Spleen (tissue), 11 donors: Measurements from ENCODE around the gene TSPYL1. TPM values are rescaled to one million over a fixed set of nuclear protein-coding genes. Genes with fewer than 3 reads are reported as not detected.
"Not testable (repeated sequence)": the region's sequence is repeated elsewhere in the genome, so short reads cannot be mapped to it uniquely, and the experiment has no call there.

Experiments used
- DNase-seq: peaks from one replicate; pipeline ENCODE4 v3.0.0-alpha.2; 2020
- H3K27ac ChIP-seq, 8 donors: fragments of 200-600 bp; sonication (generic) in 7 of 8; 1 replicate in 4 of 8; 2 replicates in 4 of 8; pipeline versions ENCODE4 v1.5.0 to v1.8.0; 2016 to 2021; ENCODE audit warnings: inconsistent platforms in 4 of 8, mild to moderate bottlenecking in 4 of 8, moderate library complexity in 1 of 8
- H3K27me3 ChIP-seq, 7 donors: fragments of 200-600 bp; sonication (generic) in 6 of 7; replicated peaks in 1 of 7; 1 replicate in 4 of 7; 2 replicates in 3 of 7; pipeline versions ENCODE4 v1.5.0 to v1.8.0; 2016 to 2021; ENCODE audit warnings: inconsistent platforms in 3 of 7, mild to moderate bottlenecking in 1 of 7
- H3K36me3 ChIP-seq, 6 donors: fragments of 200-600 bp; sonication (generic) in 5 of 6; 1 replicate in 4 of 6; 2 replicates in 2 of 6; pipeline versions ENCODE4 v1.5.0 to v1.8.0; 2016 to 2021; ENCODE audit warnings: inconsistent platforms in 2 of 6
- H3K4me1 ChIP-seq, 6 donors: fragments of 200-600 bp; sonication (generic) in 5 of 6; 1 replicate in 3 of 6; 2 replicates in 3 of 6; pipeline versions ENCODE4 v1.5.0 to v1.8.0; 2016 to 2021; ENCODE audit warnings: inconsistent platforms in 3 of 6
- H3K4me3 ChIP-seq, 8 donors: fragments of 200-600 bp; sonication (generic) in 7 of 8; 1 replicate in 4 of 8; 2 replicates in 4 of 8; pipeline versions ENCODE4 v1.5.0 to v1.8.0; 2016 to 2021; ENCODE audit warnings: inconsistent platforms in 4 of 8, mild to moderate bottlenecking in 4 of 8, moderate library complexity in 2 of 8
- H3K9me3 ChIP-seq, 8 donors: fragments of 200-600 bp; sonication (generic) in 7 of 8; 1 replicate in 4 of 8; 2 replicates in 4 of 8; pipeline versions ENCODE4 v1.5.0 to v1.8.0; 2016 to 2021; ENCODE audit warnings: inconsistent platforms in 4 of 8
- POLR2A ChIP-seq, 3 donors: fragments of 450-650 bp; IDR thresholded peaks; one replicate each; pipeline ENCODE4 v1.5.1; 2017; ENCODE audit warnings: antibody characterized with exemption in 3 of 3, mild to moderate bottlenecking in 1 of 3
- POLR2AphosphoS5 ChIP-seq, 3 donors: sonication (generic); formaldehyde crosslinking; IDR thresholded peaks; one replicate each; pipeline ENCODE4 v1.5.1; 2017; ENCODE audit warnings: antibody characterized with exemption in 3 of 3
- WGBS, 5 donors: extraction: QIAGEN DNeasy Blood & Tissue Kit in 3 of 5; methylation state at CpG; one replicate each; pipeline versions ENCODE4 v1.1.5 to v1.1.7; 2013 to 2018; 5-methylcytosine and 5-hydroxymethylcytosine counted together
- intact Hi-C: fragments of 100-400 bp; cut with DNase I; formaldehyde crosslinking; loops from one replicate; pipeline ENCODE4 v1.15.0; 2023; ENCODE audit warnings: low total_unique reads
- polyA plus RNA-seq, 3 donors: library from polyadenylated mRNA; stranded (reverse); fragments of 200-250 nt; gene quantifications; one replicate each; pipeline ENCODE4 v1.2.1, GENCODE V29; 2013
- total RNA-seq, 7 donors: library from RNA; depleted of rRNA in 3 of 7; stranded (reverse); fragments of >200 nt in 3 of 7; fragmentation: NEBNext Ultra II Directional in 4 of 7; extraction: Animal tissue kit (Norgen Biotek cat#: 25700) in 4 of 7; gene quantifications; one replicate each; pipeline versions ENCODE4 v1.1.0 to v1.2.1, GENCODE V29; 2016 to 2021
- TF ChIP-seq, protein P1 (sequence below), 11 experiments: fragments of 200-600 bp in 7 of 11; fragments of 450-650 bp in 4 of 11; sonication (generic) in 4 of 11; IDR thresholded peaks in 8 of 11; conservative IDR thresholded peaks in 3 of 11; 1 replicate in 7 of 11; 2 replicates in 4 of 11; pipeline versions ENCODE4 v1.4.0 to v1.8.0; 2016 to 2021; ENCODE audit warnings: antibody characterized with exemption in 11 of 11, inconsistent platforms in 4 of 11, mild to moderate bottlenecking in 1 of 11
- donor health status: healthy with polysubstance abuse.
- donor health status: DM: no; HTN: no; CAD: no; lungs with moderate emphysema.
- donor health status: DM: no; HTN: no; CAD: no.
- donor health status: Bipolar disorder and iron deficiency.
- donor health status: healthy.
- donor health status: DM: no; HTN: no; CAD: no.
- donor health status: DM: yes; HTN: yes; CAD: no.

The TSPYL1 gene
- total and polyA plus RNA-seq, 10 donors: 28.7 to 97.7 (median 66.5) TPM

DNA sequence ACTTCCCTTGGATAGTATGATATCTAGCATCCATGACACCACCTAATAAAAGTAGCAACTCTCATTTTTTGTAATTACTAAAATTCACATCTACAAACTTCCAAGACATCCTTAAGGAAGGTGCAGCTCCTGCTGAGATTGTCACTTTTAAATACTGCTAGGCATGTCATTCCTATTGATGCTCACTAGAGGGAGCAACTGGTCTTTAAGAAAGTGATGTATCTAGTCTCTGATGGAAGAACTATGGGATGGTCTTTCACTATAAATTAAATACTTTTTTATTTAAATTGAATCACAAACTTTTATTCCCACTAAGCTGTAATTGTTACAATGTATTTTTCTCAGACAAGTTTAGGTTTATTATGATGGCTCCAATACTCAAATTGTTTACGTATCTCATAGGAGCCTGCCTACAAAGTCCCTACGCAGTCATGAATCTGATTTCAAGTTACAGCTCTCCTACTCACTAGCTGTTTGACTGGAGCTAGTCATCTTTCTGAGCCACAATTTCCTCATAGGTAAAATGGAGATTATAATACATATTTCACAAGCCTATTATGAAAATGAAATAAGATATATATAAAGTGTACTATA, 8.1 kb upstream of the TSPYL1 start:
- Histone ChIP-seq H3K36me3 (no peaks in the 10 kb centered on the region), H3K9me3 (no peaks in the 10 kb centered on the region), H3K4me3 (no peak overlapping the region), H3K4me1 (peaks cover 0 to 34% (median 6%) of the 10 kb centered on the region in 6 donors), H3K27me3 (no peaks in the 10 kb centered on the region), H3K27ac (no peak overlapping the region)
- TF ChIP-seq POLR2A (IDR thresholded peaks at IDR 0.05) (no peak), POLR2AphosphoS5 (IDR thresholded peaks at IDR 0.05) (no peak)
- TF ChIP-seq, protein P1, sequence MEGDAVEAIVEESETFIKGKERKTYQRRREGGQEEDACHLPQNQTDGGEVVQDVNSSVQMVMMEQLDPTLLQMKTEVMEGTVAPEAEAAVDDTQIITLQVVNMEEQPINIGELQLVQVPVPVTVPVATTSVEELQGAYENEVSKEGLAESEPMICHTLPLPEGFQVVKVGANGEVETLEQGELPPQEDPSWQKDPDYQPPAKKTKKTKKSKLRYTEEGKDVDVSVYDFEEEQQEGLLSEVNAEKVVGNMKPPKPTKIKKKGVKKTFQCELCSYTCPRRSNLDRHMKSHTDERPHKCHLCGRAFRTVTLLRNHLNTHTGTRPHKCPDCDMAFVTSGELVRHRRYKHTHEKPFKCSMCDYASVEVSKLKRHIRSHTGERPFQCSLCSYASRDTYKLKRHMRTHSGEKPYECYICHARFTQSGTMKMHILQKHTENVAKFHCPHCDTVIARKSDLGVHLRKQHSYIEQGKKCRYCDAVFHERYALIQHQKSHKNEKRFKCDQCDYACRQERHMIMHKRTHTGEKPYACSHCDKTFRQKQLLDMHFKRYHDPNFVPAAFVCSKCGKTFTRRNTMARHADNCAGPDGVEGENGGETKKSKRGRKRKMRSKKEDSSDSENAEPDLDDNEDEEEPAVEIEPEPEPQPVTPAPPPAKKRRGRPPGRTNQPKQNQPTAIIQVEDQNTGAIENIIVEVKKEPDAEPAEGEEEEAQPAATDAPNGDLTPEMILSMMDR (IDR thresholded peaks at IDR 0.05 in 8 of 11, conservative IDR thresholded peaks at IDR 0.05 in 3 of 11): peak; percentile 60 to 91 (median 85)
- DNase-seq: no peak
- intact Hi-C loops: no loop called here
- 88 to 93% (median 90%) methylated on average over 2 of the region's 2 CpGs for WGBS, 5 donors

DNA sequence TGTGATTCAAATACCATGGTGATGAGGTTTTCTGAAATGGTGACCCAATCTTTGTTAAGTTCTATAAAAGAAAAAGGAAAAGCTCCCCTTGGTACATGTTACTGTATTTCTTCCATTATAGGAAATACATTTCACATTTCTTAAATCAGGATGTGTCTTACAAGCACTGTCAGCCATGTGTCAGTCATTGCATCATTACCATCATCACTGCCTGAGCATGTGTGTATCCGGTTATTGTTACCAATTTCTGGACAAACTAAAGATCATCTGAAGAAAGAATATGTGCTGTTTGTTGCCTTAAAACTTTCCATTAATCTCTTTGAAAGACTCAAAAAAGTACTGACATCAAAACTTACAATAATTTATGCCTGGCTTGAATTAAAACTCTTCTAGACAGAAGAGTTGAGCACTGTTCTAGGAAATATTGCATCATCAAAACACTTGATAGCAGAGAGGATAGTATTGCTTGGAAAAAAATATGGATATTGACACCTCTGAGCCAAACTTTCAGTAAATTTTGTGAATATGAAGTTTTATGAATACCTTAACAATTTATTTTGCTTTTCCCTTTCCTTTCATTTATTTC, 7.1 kb upstream of the TSPYL1 start:
- Histone ChIP-seq H3K9me3 (no peaks in the 10 kb centered on the region), H3K36me3 (no peaks in the 10 kb centered on the region), H3K27ac (no peak overlapping the region), H3K4me3 (no peak overlapping the region), H3K4me1 (peaks cover 0 to 42% (median 12%) of the 10 kb centered on the region in 6 donors), H3K27me3 (no peaks in the 10 kb centered on the region)
- WGBS, 5 donors: 71 to 85% (median 74%) methylated on average over 1 of the region's 1 CpG
- intact Hi-C loops: no loop called here
- no peak for DNase-seq
- TF ChIP-seq POLR2A (IDR thresholded peaks at IDR 0.05) (no peak), POLR2AphosphoS5 (IDR thresholded peaks at IDR 0.05) (no peak)
- TF ChIP-seq, protein P1 (IDR thresholded peaks at IDR 0.05 in 8 of 11, conservative IDR thresholded peaks at IDR 0.05 in 3 of 11): no peak

DNA sequence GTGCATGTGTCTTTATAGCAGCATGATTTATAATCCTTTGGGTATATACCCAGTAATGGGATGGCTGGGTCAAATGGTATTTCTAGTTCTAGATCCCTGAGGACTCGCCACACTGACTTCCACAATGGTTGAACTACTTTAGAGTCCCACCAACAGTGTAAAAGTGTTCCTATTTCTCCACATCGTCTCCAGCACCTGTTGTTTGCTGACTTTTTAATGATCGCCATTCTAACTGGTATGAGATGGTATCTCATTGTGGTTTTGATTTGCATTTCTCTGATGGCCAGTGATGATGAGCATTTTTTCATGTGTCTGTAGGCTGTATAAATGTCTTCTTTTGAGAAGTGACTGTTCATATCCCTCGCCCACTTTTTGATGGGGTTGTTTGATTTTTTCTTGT, 5.3 kb upstream of the TSPYL1 start:
- not testable (repeated sequence) for H3K27me3 ChIP-seq, H3K36me3 ChIP-seq, H3K27ac ChIP-seq, H3K4me3 ChIP-seq, DNase-seq, H3K9me3 ChIP-seq
- 81 to 97% (median 94%) methylated on average over 4 of the region's 4 CpGs for WGBS, 5 donors
- peaks cover 17 to 60% (median 25%) of the 10 kb centered on the region in 6 donors for H3K4me1 ChIP-seq
- intact Hi-C loops: loop anchor here (5.0 kb wide), 1 partner anchor 247 kb away; no protein-coding TSS in a partner anchor

DNA sequence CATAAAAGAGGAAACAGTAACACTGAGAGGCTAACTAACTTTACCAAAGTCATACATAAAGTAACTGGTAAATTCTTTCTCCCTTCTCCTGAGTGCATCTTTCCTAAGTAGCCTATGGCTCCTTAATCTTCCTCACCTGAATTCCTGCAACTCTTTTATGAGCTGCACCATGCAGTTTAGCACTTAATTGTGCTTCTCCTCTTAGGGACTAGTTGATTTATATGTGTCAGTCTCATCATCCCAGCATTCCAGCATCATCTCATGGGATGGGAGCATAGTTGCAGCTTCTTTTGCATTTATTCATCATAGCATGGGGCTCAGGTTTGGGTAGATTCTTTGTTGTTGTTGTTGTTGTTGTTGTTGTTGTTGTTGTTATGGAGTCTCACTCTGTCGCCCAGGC, 3.5 kb upstream of the TSPYL1 start:
- Histone ChIP-seq H3K4me3 (no peak overlapping the region), H3K36me3 (peaks cover 0 to 5% (median 2%) of the 10 kb centered on the region in 6 donors), H3K4me1 (peaks cover 21 to 68% (median 29%) of the 10 kb centered on the region in 6 donors), H3K27ac (no peak overlapping the region), H3K27me3 (no peaks in the 10 kb centered on the region), H3K9me3 (no peaks in the 10 kb centered on the region)
- no peak for DNase-seq
- WGBS, 5 donors: 74 to 92% (median 89%) methylated on average over 1 of the region's 1 CpG
- intact Hi-C loops: loop anchor here (5.0 kb wide), 1 partner anchor 249 kb away; no protein-coding TSS in a partner anchor
- TF ChIP-seq POLR2A (IDR thresholded peaks at IDR 0.05): no peak
- TF ChIP-seq, protein P1 (IDR thresholded peaks at IDR 0.05 in 8 of 11, conservative IDR thresholded peaks at IDR 0.05 in 3 of 11): no peak
- no peak for TF ChIP-seq POLR2AphosphoS5 (IDR thresholded peaks at IDR 0.05)
